GM19468 (cell line): ENCODE results near the gene ELFN1.

Experiments used
- ATAC-seq: cut with Tn5 transposase; IDR thresholded peaks from one replicate; pipeline ENCODE4 v1.9.1; 2021; ENCODE audit warnings: mild to moderate bottlenecking, moderate library complexity, moderate number of reproducible peaks; ENCODE audit not compliant: unreplicated experiment; ENCODE audit errors: extremely low read depth

The ELFN1 gene

GRCh38 chr7:1719913-1720312, 49.8 kb downstream of the ELFN1 start:
- no peak for ATAC-seq

- ATAC-seq, result no peak
Measured at GRCh38 chr7:1720326-1720725, 50.2 kb downstream of the ELFN1 start.

- ATAC-seq, result no peak
Measured at GRCh38 chr7:1721047-1721690, 51.1 kb downstream of the ELFN1 start.

- no peak for ATAC-seq
Measured at GRCh38 chr7:1723254-1723653, 53.2 kb downstream of the ELFN1 start.

- no peak for ATAC-seq
Measured at GRCh38 chr7:1724118-1724910, 54.2 kb downstream of the ELFN1 start.

- no peak for ATAC-seq
Measured at GRCh38 chr7:1725199-1725690, 55.2 kb downstream of the ELFN1 start.

- no peak for ATAC-seq
Measured at GRCh38 chr7:1725766-1726630, 55.9 kb downstream of the ELFN1 start.

GRCh38 chr7:1727079-1727478, 57.0 kb downstream of the ELFN1 start:
- ATAC-seq, result no peak

GRCh38 chr7:1727812-1728570, 57.9 kb downstream of the ELFN1 start:
- no peak for ATAC-seq

GRCh38 chr7:1729183-1729582, 59.1 kb downstream of the ELFN1 start:
- ATAC-seq, result no peak

GRCh38 chr7:1729773-1730172, 59.7 kb downstream of the ELFN1 start:
- ATAC-seq, result no peak

- ATAC-seq, result no peak
Measured at GRCh38 chr7:1732072-1732471, 62.0 kb downstream of the ELFN1 start.

- no peak for ATAC-seq
Measured at GRCh38 chr7:1732645-1733044, 62.6 kb downstream of the ELFN1 start.

- no peak for ATAC-seq
Measured at GRCh38 chr7:1733206-1733907, 63.3 kb downstream of the ELFN1 start.

- ATAC-seq, result no peak
Measured at GRCh38 chr7:1733908-1734730, 64.0 kb downstream of the ELFN1 start.

- no peak for ATAC-seq
Measured at GRCh38 chr7:1735262-1735661, 65.2 kb downstream of the ELFN1 start.

GRCh38 chr7:1735806-1736483, 65.9 kb downstream of the ELFN1 start:
- ATAC-seq, result no peak

GRCh38 chr7:1736484-1736817, 66.4 kb downstream of the ELFN1 start:
- no peak for ATAC-seq
